BLaER1 treated with 17β-estradiol and CSF1 and Interleukin-3, amounts not matched to agents 10 nM and 100 nM (cell line): ENCODE data around the gene SVIL.

Source experiments
- H3K27ac ChIP-seq, 11 experiments: shearing (Covaris generic); formaldehyde crosslinking; 2 replicates each; pipeline ENCODE4 v1.8.1; 2022
- H3K27me3 ChIP-seq, 11 experiments: shearing (Covaris generic); formaldehyde crosslinking; 2 replicates each; pipeline ENCODE4 v1.8.1; 2022
- H3K36me3 ChIP-seq, 11 experiments: shearing (Covaris generic); formaldehyde crosslinking; 2 replicates each; pipeline ENCODE4 v1.8.1; 2022
- H3K4me1 ChIP-seq, 10 experiments: shearing (Covaris generic); formaldehyde crosslinking; 2 replicates each; pipeline ENCODE4 v1.8.1; 2022
- H3K4me2 ChIP-seq, 11 experiments: shearing (Covaris generic); formaldehyde crosslinking; 2 replicates each; pipeline ENCODE4 v1.8.1; 2022
- H3K4me3 ChIP-seq, 10 experiments: shearing (Covaris generic); formaldehyde crosslinking; 2 replicates each; pipeline ENCODE4 v1.8.1; 2022
- H3K9ac ChIP-seq, 11 experiments: shearing (Covaris generic); formaldehyde crosslinking; 2 replicates each; pipeline ENCODE4 v1.8.1; 2022
- H3K9me3 ChIP-seq, 11 experiments: shearing (Covaris generic); formaldehyde crosslinking; replicated peaks in 1 of 11; 2 replicates each; pipeline ENCODE4 v1.8.1; 2022
- H4K20me1 ChIP-seq, 11 experiments: shearing (Covaris generic); formaldehyde crosslinking; 2 replicates each; pipeline ENCODE4 v1.8.1; 2022
- Cebpa-rat ChIP-seq, 11 experiments: shearing (Covaris generic); IDR thresholded peaks; 2 replicates each; pipeline ENCODE4 v1.8.1; 2022

Gene SVIL

GRCh38 chr10:29482591-29483431 lies 152.0 kb downstream of the SVIL start:
- H3K36me3 ChIP-seq, result peaks cover 0 to 62% (median 26%) of the 10 kb centered on the region in 11 experiments; a peak in 15 of 22 replicates
- no peak overlapping the region for H3K4me3 ChIP-seq
- H3K9me3 ChIP-seq, result no peaks in the 10 kb centered on the region
- H3K4me2 ChIP-seq, result peak overlapping the region; percentile 11 to 62 (median 34); a peak in 19 of 22 replicates
- 0 out of 22 replicates have a peak, but pooled peaks cover 0 to 7% (median 0%) of the 10 kb centered on the region in 11 experiments for H4K20me1 ChIP-seq
- H3K9ac ChIP-seq, result peak overlapping the region in 3 of 11 experiments; percentile 22 to 40 (median 28); a peak in 3 of 22 replicates
- peaks cover 24 to 55% (median 44%) of the 10 kb centered on the region in 10 experiments for H3K4me1 ChIP-seq
- no peak for TF ChIP-seq Cebpa-rat (IDR thresholded peaks at IDR 0.05)
- H3K27ac ChIP-seq, result no peak overlapping the region
- no peaks in the 10 kb centered on the region for H3K27me3 ChIP-seq

- H3K4me1 ChIP-seq, result peaks cover 21 to 46% (median 36%) of the 10 kb centered on the region in 10 experiments
- H3K9ac ChIP-seq, result no peak overlapping the region
- no peaks in the 10 kb centered on the region for H3K9me3 ChIP-seq
- no peak overlapping the region for H3K27ac ChIP-seq
- H3K4me2 ChIP-seq, result peak overlapping the region in 7 of 11 experiments; percentile 11 to 62 (median 44); a peak in 10 of 22 replicates
- no peak overlapping the region for H3K4me3 ChIP-seq
- H4K20me1 ChIP-seq, result 0 out of 22 replicates have a peak, but pooled peaks cover 0 to 7% (median 0%) of the 10 kb centered on the region in 11 experiments
- H3K36me3 ChIP-seq, result peaks cover 0 to 68% (median 23%) of the 10 kb centered on the region in 11 experiments; a peak in 15 of 22 replicates
- H3K27me3 ChIP-seq, result no peaks in the 10 kb centered on the region
- no peak for TF ChIP-seq Cebpa-rat (IDR thresholded peaks at IDR 0.05)
Observed at GRCh38 chr10:29481906-29482440, 152.8 kb downstream of the SVIL start.

- Histone ChIP-seq H3K27me3 (no peaks in the 10 kb centered on the region), H3K27ac (no peak overlapping the region), H3K36me3 (peaks cover 0 to 69% (median 13%) of the 10 kb centered on the region in 11 experiments; a peak in 13 of 22 replicates), H3K9ac (no peak overlapping the region), H3K9me3 (no peaks in the 10 kb centered on the region), H3K4me1 (peaks cover 9 to 44% (median 34%) of the 10 kb centered on the region in 10 experiments; a peak in 19 of 20 replicates), H4K20me1 (0 out of 22 replicates have a peak, but pooled peaks cover 0 to 7% (median 0%) of the 10 kb centered on the region in 11 experiments), H3K4me3 (no peak overlapping the region), H3K4me2 (peak overlapping the region in 8 of 11 experiments; percentile 43 to 78 (median 62); a peak in 15 of 22 replicates)
- TF ChIP-seq Cebpa-rat (IDR thresholded peaks at IDR 0.05), result no peak
Observed at GRCh38 chr10:29479981-29480954, 154.5 kb downstream of the SVIL start.

GRCh38 chr10:29479081-29479925 lies 155.5 kb downstream of the SVIL start:
- H3K4me1 ChIP-seq, result peaks cover 9 to 44% (median 34%) of the 10 kb centered on the region in 10 experiments; a peak in 19 of 20 replicates
- no peak overlapping the region for H3K27ac ChIP-seq
- TF ChIP-seq Cebpa-rat (IDR thresholded peaks at IDR 0.05), result no peak
- peaks cover 0 to 65% (median 13%) of the 10 kb centered on the region in 11 experiments; a peak in 12 of 22 replicates for H3K36me3 ChIP-seq
- peak overlapping the region in 1 of 11 experiments; percentile 38; a peak in 1 of 22 replicates for H3K9ac ChIP-seq
- H3K4me2 ChIP-seq, result peak overlapping the region in 8 of 11 experiments; percentile 43 to 78 (median 62); a peak in 15 of 22 replicates
- peaks cover 0 to 12% (median 0%) of the 10 kb centered on the region in 11 experiments; a peak in 1 of 22 replicates for H4K20me1 ChIP-seq
- H3K4me3 ChIP-seq, result no peak overlapping the region
- H3K27me3 ChIP-seq, result no peaks in the 10 kb centered on the region
- no peaks in the 10 kb centered on the region for H3K9me3 ChIP-seq

GRCh38 chr10:29473406-29474100 lies 161.2 kb downstream of the SVIL start:
- no peak for TF ChIP-seq Cebpa-rat (IDR thresholded peaks at IDR 0.05)
- no peak overlapping the region for H3K4me3 ChIP-seq
- H3K9ac ChIP-seq, result no peak overlapping the region
- no peaks in the 10 kb centered on the region for H3K27me3 ChIP-seq
- H3K27ac ChIP-seq, result no peak overlapping the region
- H3K4me2 ChIP-seq, result no peak overlapping the region
- no peaks in the 10 kb centered on the region for H3K9me3 ChIP-seq
- peaks cover 0 to 5% (median 0%) of the 10 kb centered on the region in 11 experiments; a peak in 3 of 22 replicates for H4K20me1 ChIP-seq
- H3K4me1 ChIP-seq, result peaks cover 0 to 16% (median 11%) of the 10 kb centered on the region in 10 experiments; a peak in 13 of 20 replicates
- peaks cover 25 to 73% (median 49%) of the 10 kb centered on the region in 11 experiments; a peak in 21 of 22 replicates for H3K36me3 ChIP-seq

- no peak overlapping the region for H3K9ac ChIP-seq
- H3K27ac ChIP-seq, result no peak overlapping the region
- H3K36me3 ChIP-seq, result peaks cover 28 to 71% (median 45%) of the 10 kb centered on the region in 11 experiments; a peak in 21 of 22 replicates
- H3K4me1 ChIP-seq, result peaks cover 0 to 16% (median 11%) of the 10 kb centered on the region in 10 experiments; a peak in 12 of 20 replicates
- H3K27me3 ChIP-seq, result no peaks in the 10 kb centered on the region
- peaks cover 0 to 5% (median 0%) of the 10 kb centered on the region in 11 experiments; a peak in 3 of 22 replicates for H4K20me1 ChIP-seq
- H3K4me2 ChIP-seq, result no peak overlapping the region
- no peak overlapping the region for H3K4me3 ChIP-seq
- TF ChIP-seq Cebpa-rat (IDR thresholded peaks at IDR 0.05), result no peak
- H3K9me3 ChIP-seq, result no peaks in the 10 kb centered on the region
Observed at GRCh38 chr10:29473087-29473356, 161.7 kb downstream of the SVIL start.

GRCh38 chr10:29472301-29473086 lies 162.3 kb downstream of the SVIL start:
- H3K4me1 ChIP-seq, result peaks cover 0 to 16% (median 11%) of the 10 kb centered on the region in 10 experiments; a peak in 12 of 20 replicates
- no peak for TF ChIP-seq Cebpa-rat (IDR thresholded peaks at IDR 0.05)
- no peak overlapping the region for H3K4me2 ChIP-seq
- H3K36me3 ChIP-seq, result peaks cover 33 to 71% (median 49%) of the 10 kb centered on the region in 11 experiments; a peak in 21 of 22 replicates
- no peak overlapping the region for H3K27ac ChIP-seq
- peaks cover 0 to 5% (median 0%) of the 10 kb centered on the region in 11 experiments; a peak in 3 of 22 replicates for H4K20me1 ChIP-seq
- no peaks in the 10 kb centered on the region for H3K9me3 ChIP-seq
- no peak overlapping the region for H3K4me3 ChIP-seq
- no peaks in the 10 kb centered on the region for H3K27me3 ChIP-seq
- no peak overlapping the region for H3K9ac ChIP-seq
